Measurements from ENCODE around the gene IFNL2. TPM values are rescaled to one million over a fixed set of nuclear protein-coding genes. Genes with fewer than 3 reads are reported as not detected.

IFNL2 gene
- not detected in 2 replicates for total RNA-seq

DNA sequence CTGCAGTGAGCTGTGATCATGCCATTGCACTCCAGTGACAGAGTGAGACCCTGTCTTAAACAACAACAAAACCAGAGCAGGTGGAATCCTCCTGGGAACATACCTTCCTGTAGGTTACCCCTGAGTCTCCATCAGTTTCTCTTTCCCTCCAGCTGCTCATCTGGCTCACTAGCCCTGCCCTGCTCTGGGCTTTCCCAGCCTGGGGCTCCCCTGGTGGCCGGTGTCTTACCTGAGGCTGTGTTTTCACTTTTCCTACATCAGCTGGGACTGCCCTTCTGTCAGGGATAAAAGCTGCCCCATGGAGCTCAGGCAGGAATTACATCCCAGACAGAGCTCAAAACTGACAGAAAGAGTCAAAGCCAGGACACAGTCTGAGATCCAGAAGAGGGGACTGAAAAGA, at the start of gene IFNL2:
Gene IFNL2, plus strand, starts transcription at position 312 of the 400 bp plus-strand sequence. CDS start 173 bp downstream, outside the sequence.

DNA sequence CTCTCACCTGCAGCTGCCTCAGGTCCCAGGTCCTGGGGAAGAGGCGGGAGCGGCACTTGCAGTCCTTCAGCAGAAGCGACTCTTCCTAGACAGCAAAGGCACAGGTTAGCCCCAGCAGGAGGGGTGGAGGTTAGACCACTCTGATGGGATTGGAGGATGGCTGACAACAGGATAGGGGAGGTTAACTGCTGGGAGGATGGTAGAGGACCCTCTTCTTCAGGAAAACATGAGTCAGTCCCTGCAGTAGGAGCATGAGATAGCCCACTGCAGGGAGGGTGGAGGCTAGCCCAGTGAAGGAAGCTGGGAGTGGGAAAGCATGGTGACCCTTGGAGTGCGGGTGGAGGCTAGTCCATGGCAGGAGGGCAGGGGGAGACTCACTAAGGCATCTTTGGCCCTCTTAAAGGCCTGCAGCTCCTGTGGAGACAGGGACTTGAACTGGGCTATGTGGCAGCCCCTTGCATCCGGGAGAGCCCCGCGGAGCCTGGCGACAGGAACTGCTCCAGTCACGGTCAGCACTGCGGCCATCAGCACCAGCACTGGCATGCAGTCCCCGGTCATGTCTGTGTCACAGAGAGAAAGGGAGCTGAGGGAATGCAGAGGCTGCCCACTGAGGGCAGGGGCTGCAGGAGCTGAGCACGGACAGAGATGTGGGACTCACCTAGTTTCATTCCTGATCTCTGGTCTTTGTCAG, 23.6 kb upstream of the IFNL2 start, which contains the start of gene IFNL3:
Gene IFNL3, minus strand, starts transcription at position 597 of the 691 bp plus-strand sequence. Its CDS starts 39 bp downstream, at position 558.

DNA sequence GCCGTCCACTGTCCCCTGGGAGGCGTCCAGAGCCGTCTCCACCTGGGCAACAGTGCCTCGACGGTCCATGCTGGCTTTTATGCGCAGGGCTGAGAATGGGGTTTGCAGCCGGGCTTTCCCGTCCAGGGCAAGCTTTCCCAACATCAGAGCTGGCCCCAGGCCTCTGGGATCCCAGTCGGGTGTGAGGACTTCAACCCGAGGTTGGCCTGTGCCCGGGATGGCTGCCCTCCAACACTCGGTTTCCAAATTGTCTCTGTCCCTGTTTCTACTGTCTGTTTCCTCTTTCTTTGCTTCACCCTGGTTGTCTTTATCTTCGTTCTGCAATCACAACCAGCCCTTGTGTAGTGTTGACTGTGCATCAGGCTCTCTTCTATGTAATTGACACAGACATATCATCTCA, 19.4 kb upstream of the IFNL2 start, which contains the start of gene IFNL4:
Gene IFNL4, minus strand, starts transcription at position 51 of the 400 bp plus-strand sequence.

DNA sequence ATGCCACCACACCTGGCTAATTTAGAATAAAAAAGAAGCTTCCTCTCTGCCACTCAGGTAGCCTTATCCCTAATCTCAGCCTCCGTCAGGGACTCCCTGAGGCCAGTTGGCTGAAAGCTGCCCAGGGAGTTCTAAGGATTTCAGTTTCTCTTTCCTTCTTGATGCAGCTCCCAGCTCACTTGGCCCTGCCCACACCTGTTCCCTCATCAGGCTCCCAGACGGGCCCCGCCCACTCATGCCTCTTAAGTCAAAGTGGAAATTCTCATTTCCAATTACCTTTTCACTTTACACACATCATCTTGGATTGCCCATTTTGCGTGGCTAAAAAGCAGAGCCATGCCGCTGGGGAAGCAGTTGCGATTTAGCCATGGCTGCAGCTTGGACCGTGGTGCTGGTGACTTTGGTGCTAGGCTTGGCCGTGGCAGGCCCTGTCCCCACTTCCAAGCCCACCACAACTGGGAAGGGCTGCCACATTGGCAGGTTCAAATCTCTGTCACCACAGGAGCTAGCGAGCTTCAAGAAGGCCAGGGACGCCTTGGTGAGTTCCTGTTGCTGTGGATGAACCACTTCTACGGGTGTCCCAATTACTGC, 28.0 kb downstream of the IFNL2 start, which contains the start of gene IFNL1:
Gene IFNL1, plus strand, starts transcription at position 353 of the 591 bp plus-strand sequence. Its CDS starts 15 bp downstream, at position 368.

Other genes with a start within 250 kb of the IFNL2 start
- gene FBXO27, start 235.8 kb upstream of the IFNL2 start, total RNA-seq: 1.1 and 1.8 TPM in 2 replicates
- gene ACP7, start 184.0 kb upstream of the IFNL2 start, total RNA-seq: 0.06 TPM in 1 of 2 replicates, not detected in the other
- gene PAK4, start 142.6 kb upstream of the IFNL2 start, total RNA-seq: 6.8 and 10.4 TPM in 2 replicates
- not detected in 2 replicates for gene NCCRP1, start 71.4 kb upstream of the IFNL2 start, total RNA-seq
- not detected in 2 replicates for gene SYCN, start 64.1 kb upstream of the IFNL2 start, total RNA-seq
- gene IFNL3, start 23.4 kb upstream of the IFNL2 start, total RNA-seq: not detected in 2 replicates
- not detected in 2 replicates for gene IFNL4, start 19.5 kb upstream of the IFNL2 start, total RNA-seq
- not detected in 2 replicates for gene IFNL1, start 28.0 kb downstream of the IFNL2 start, total RNA-seq
- gene LRFN1, start 52.5 kb downstream of the IFNL2 start, total RNA-seq: 0.32 and 0.88 TPM in 2 replicates
- 104 and 212 TPM in 2 replicates for gene GMFG, start 67.6 kb downstream of the IFNL2 start, total RNA-seq
- 23.3 and 39.3 TPM in 2 replicates for gene SAMD4B, start 74.0 kb downstream of the IFNL2 start, total RNA-seq
- gene PAF1, start 122.7 kb downstream of the IFNL2 start, total RNA-seq: 31.6 and 34.5 TPM in 2 replicates
- 8.7 and 11.2 TPM in 2 replicates for gene MED29, start 123.0 kb downstream of the IFNL2 start, total RNA-seq
- gene ZFP36, start 138.5 kb downstream of the IFNL2 start, total RNA-seq: 0.49 and 1.9 TPM in 2 replicates
- 7.8 and 24.2 TPM in 2 replicates for gene PLEKHG2, start 144.3 kb downstream of the IFNL2 start, total RNA-seq
- 29.8 and 80.1 TPM in 2 replicates for gene RPS16, start 167.6 kb downstream of the IFNL2 start, total RNA-seq
- gene SUPT5H, start 177.2 kb downstream of the IFNL2 start, total RNA-seq: 39.0 and 72.6 TPM in 2 replicates
- 49.1 and 62.5 TPM in 2 replicates for gene TIMM50, start 212.4 kb downstream of the IFNL2 start, total RNA-seq
- gene DLL3, start 230.6 kb downstream of the IFNL2 start, total RNA-seq: 0.19 and 0.32 TPM in 2 replicates
- not detected in 2 replicates for gene SELENOV, start 246.7 kb downstream of the IFNL2 start, total RNA-seq